Neuronal stem cell (in vitro differentiated cells): ENCODE data around the gene MBP.

Experiments
- DNase-seq: peaks from one replicate; pipeline ENCODE4 v3.0.0-alpha.2; 2013; ENCODE audit warnings: low spot score
- H2AFZ ChIP-seq: one replicate; pipeline ENCODE4 v1.6.1; 2013; ENCODE audit warnings: mild to moderate bottlenecking, low read length, inconsistent platforms
- H2AK5ac ChIP-seq: 2 replicates; pipeline ENCODE4 v1.6.1; 2013; ENCODE audit warnings: low read depth, mild to moderate bottlenecking, inconsistent platforms, low read length, moderate library complexity, mixed read lengths
- H2BK120ac ChIP-seq: 2 replicates; pipeline ENCODE4 v1.6.1; 2013; ENCODE audit warnings: low read depth, mild to moderate bottlenecking, inconsistent platforms, low read length, moderate library complexity, mixed read lengths
- H2BK12ac ChIP-seq: one replicate; pipeline ENCODE4 v1.6.1; 2013; ENCODE audit warnings: low read length, inconsistent platforms
- H2BK15ac ChIP-seq: 2 replicates; pipeline ENCODE4 v1.6.1; 2013; ENCODE audit warnings: mild to moderate bottlenecking, low read length, inconsistent platforms, mixed read lengths
- H2BK5ac ChIP-seq: one replicate; pipeline ENCODE4 v1.6.1; 2013; ENCODE audit warnings: inconsistent platforms, mild to moderate bottlenecking, low read length, moderate library complexity
- H3K14ac ChIP-seq: one replicate; pipeline ENCODE4 v1.6.1; 2013; ENCODE audit warnings: low read length, inconsistent platforms
- H3K18ac ChIP-seq: 2 replicates; pipeline ENCODE4 v1.6.1; 2013; ENCODE audit warnings: low read length, inconsistent platforms
- H3K23ac ChIP-seq: 2 replicates; pipeline ENCODE4 v1.6.1; 2013; ENCODE audit warnings: low read depth, mild to moderate bottlenecking, mixed read lengths, low read length, inconsistent platforms; ENCODE audit not compliant: poor library complexity
- H3K27ac ChIP-seq: replicated peaks from 3 replicates; pipeline ENCODE4 v1.5.1; 2013; ENCODE audit warnings: low read length, inconsistent platforms
- H3K27me3 ChIP-seq, 3 experiments: 2 replicates each; pipeline ENCODE4 v1.6.1; 2013; ENCODE audit warnings: low read length in 3 of 3, mild to moderate bottlenecking in 2 of 3, inconsistent platforms in 1 of 3, low read depth in 1 of 3, mixed read lengths in 1 of 3, moderate library complexity in 1 of 3; ENCODE audit not compliant: control insufficient read depth in 3 of 3, insufficient read depth in 3 of 3
- H3K36me3 ChIP-seq, 2 donors: replicated peaks in 1 of 2; 2 replicates each; pipeline ENCODE4 v1.6.1; 2013; ENCODE audit warnings: low read length in 2 of 2; ENCODE audit not compliant: control insufficient read depth in 2 of 2, insufficient read depth in 2 of 2
- H3K4ac ChIP-seq: 2 replicates; pipeline ENCODE4 v1.6.1; 2013; ENCODE audit warnings: inconsistent platforms, mild to moderate bottlenecking, low read length, moderate library complexity
- H3K4me1 ChIP-seq, 2 donors: 1 replicate in 1 of 2; 2 replicates in 1 of 2; pipeline ENCODE4 v1.6.1; 2013; ENCODE audit warnings: low read length in 2 of 2, low read depth in 1 of 2; ENCODE audit not compliant: control insufficient read depth in 2 of 2, insufficient read depth in 1 of 2
- H3K4me2 ChIP-seq: one replicate; pipeline ENCODE4 v1.6.1; 2013; ENCODE audit warnings: mild to moderate bottlenecking, low read length, inconsistent platforms; ENCODE audit not compliant: insufficient read depth, poor library complexity, severe bottlenecking
- H3K4me3 ChIP-seq, 2 donors: 2 replicates each; pipeline ENCODE4 v1.5.1; 2013; ENCODE audit warnings: low read length in 2 of 2, mild to moderate bottlenecking in 2 of 2, inconsistent platforms in 1 of 2, moderate library complexity in 1 of 2
- H3K79me1 ChIP-seq: one replicate; pipeline ENCODE4 v1.6.1; 2013; ENCODE audit warnings: low read depth, mild to moderate bottlenecking, inconsistent platforms, low read length, moderate library complexity
- H3K9ac ChIP-seq: one replicate; pipeline ENCODE4 v1.6.1; 2013; ENCODE audit warnings: mild to moderate bottlenecking, low read depth, low read length, inconsistent platforms; ENCODE audit not compliant: poor library complexity
- H3K9me3 ChIP-seq, 2 donors: replicated peaks in 1 of 2; 2 replicates each; pipeline versions ENCODE3 to v1.6.1; 2013; ENCODE audit warnings: low read length in 2 of 2, mild to moderate bottlenecking in 2 of 2, inconsistent platforms in 1 of 2, low read depth in 1 of 2, mixed read lengths in 1 of 2, moderate library complexity in 1 of 2; ENCODE audit not compliant: control insufficient read depth in 2 of 2, insufficient read depth in 1 of 2
- H4K8ac ChIP-seq: one replicate; pipeline ENCODE4 v1.6.1; 2013; ENCODE audit warnings: low read depth, mild to moderate bottlenecking, inconsistent platforms, low read length, moderate library complexity
- H4K91ac ChIP-seq: one replicate; pipeline ENCODE4 v1.6.1; 2013; ENCODE audit warnings: low read length, low read depth, mild to moderate bottlenecking, inconsistent platforms; ENCODE audit not compliant: poor library complexity
- WGBS, 2 donors: extraction: QIAGEN DNeasy Blood & Tissue Kit; methylation state at CpG; one replicate each; pipeline ENCODE4 v1.1.7; 2013; ENCODE audit warnings: missing lambda C conversion rate in 2 of 2, mixed read lengths in 1 of 2; ENCODE audit not compliant: insufficient read length in 2 of 2, insufficient replicate concordance in 1 of 2; ENCODE audit errors: extremely low coverage in 2 of 2; 5-methylcytosine and 5-hydroxymethylcytosine counted together

Gene MBP

GRCh38 chr18:77042583-77042982 is 90.0 kb downstream of the MBP start:
- Histone ChIP-seq H2BK15ac (no peak overlapping the region), H2BK120ac (no peak overlapping the region), H3K18ac (no peak overlapping the region), H3K27me3 (peaks cover 0 to 6% (median 0%) of the 10 kb centered on the region in 3 experiments), H3K4ac (no peak overlapping the region), H3K9ac (no peak overlapping the region), H3K4me3 (no peak overlapping the region), H3K4me1 (peaks cover 6 to 9% of the 10 kb centered on the region in 2 donors), H2AK5ac (no peak overlapping the region), H3K79me1 (no peaks in the 10 kb centered on the region), H2BK5ac (no peak overlapping the region), H3K4me2 (no peak overlapping the region), H2AFZ (peak overlapping the region; percentile 41), H3K27ac (no peak overlapping the region), H2BK12ac (no peak overlapping the region), H4K8ac (no peak overlapping the region), H4K91ac (no peak overlapping the region), H3K14ac (no peak overlapping the region), H3K23ac (no peak overlapping the region), H3K9me3 (no peaks in the 10 kb centered on the region), H3K36me3 (no peaks in the 10 kb centered on the region)
- DNase-seq: no peak
- no CpG with 5 or more reads among the region's 10 CpGs for WGBS, 2 donors

- Histone ChIP-seq H2BK15ac (no peak overlapping the region), H3K4me2 (no peak overlapping the region), H3K14ac (no peak overlapping the region), H3K4ac (no peak overlapping the region), H3K18ac (no peak overlapping the region), H2AFZ (no peak overlapping the region), H3K4me3 (no peak overlapping the region), H4K8ac (no peak overlapping the region), H3K27me3 (no peaks in the 10 kb centered on the region), H2BK12ac (no peak overlapping the region), H3K9me3 (no peaks in the 10 kb centered on the region), H3K23ac (no peak overlapping the region), H3K79me1 (no peaks in the 10 kb centered on the region), H2AK5ac (no peak overlapping the region), H3K27ac (no peak overlapping the region), H4K91ac (no peak overlapping the region), H3K9ac (no peak overlapping the region), H2BK120ac (no peak overlapping the region), H3K36me3 (no peaks in the 10 kb centered on the region), H3K4me1 (peaks cover 4 to 9% of the 10 kb centered on the region in 2 donors), H2BK5ac (no peak overlapping the region)
- WGBS, 2 donors: no CpG with 5 or more reads among the region's 10 CpGs
- DNase-seq: no peak
Measured at GRCh38 chr18:77039196-77040130, 93.1 kb downstream of the MBP start.

- WGBS, 2 donors: no CpG with 5 or more reads among the region's 3 CpGs
- no peaks in the 10 kb centered on the region for H3K79me1 ChIP-seq
- no peak overlapping the region for H2AK5ac ChIP-seq
- H4K91ac ChIP-seq: no peak overlapping the region
- no peak overlapping the region for H3K23ac ChIP-seq
- H3K27ac ChIP-seq: no peak overlapping the region
- H3K27me3 ChIP-seq: no peaks in the 10 kb centered on the region
- no peak overlapping the region for H3K4ac ChIP-seq
- no peak overlapping the region for H2BK15ac ChIP-seq
- H4K8ac ChIP-seq: no peak overlapping the region
- H3K36me3 ChIP-seq: no peaks in the 10 kb centered on the region
- no peak overlapping the region for H3K9ac ChIP-seq
- H3K4me2 ChIP-seq: no peak overlapping the region
- H2BK5ac ChIP-seq: no peak overlapping the region
- no peak for DNase-seq
- H3K9me3 ChIP-seq: no peaks in the 10 kb centered on the region
- H2BK12ac ChIP-seq: no peak overlapping the region
- H3K14ac ChIP-seq: no peak overlapping the region
- no peak overlapping the region for H2AFZ ChIP-seq
- no peak overlapping the region for H3K4me3 ChIP-seq
- H3K18ac ChIP-seq: no peak overlapping the region
- no peak overlapping the region for H2BK120ac ChIP-seq
- peaks cover 0 to 9% of the 10 kb centered on the region in 2 donors for H3K4me1 ChIP-seq
Measured at GRCh38 chr18:77038182-77038858, 94.3 kb downstream of the MBP start.

GRCh38 chr18:77037567-77037966 is 95.0 kb downstream of the MBP start:
- Histone ChIP-seq H2BK15ac (no peak overlapping the region), H3K14ac (no peak overlapping the region), H3K4me3 (no peak overlapping the region), H3K9me3 (no peaks in the 10 kb centered on the region), H3K79me1 (no peaks in the 10 kb centered on the region), H3K27me3 (no peaks in the 10 kb centered on the region), H2AFZ (no peak overlapping the region), H2AK5ac (no peak overlapping the region), H4K91ac (peak overlapping the region; percentile 59), H3K9ac (no peak overlapping the region), H3K4me2 (no peak overlapping the region), H3K4me1 (peaks cover 0 to 5% of the 10 kb centered on the region in 2 donors), H4K8ac (no peak overlapping the region), H3K4ac (no peak overlapping the region), H3K23ac (no peak overlapping the region), H2BK120ac (no peak overlapping the region), H2BK5ac (no peak overlapping the region), H3K36me3 (no peaks in the 10 kb centered on the region), H3K18ac (no peak overlapping the region), H2BK12ac (no peak overlapping the region), H3K27ac (no peak overlapping the region)
- no CpG with 5 or more reads among the region's 13 CpGs for WGBS, 2 donors
- no peak for DNase-seq
